Calu3 (cell line): ENCODE measurements around the gene FOXK1. TPM values are rescaled to one million over a fixed set of nuclear protein-coding genes. Genes with fewer than 3 reads are reported as not detected.

Source experiments
- BruUV-seq: library from RNA; stranded (reverse); fragments of 400-500 nt; replicated peaks from 2 replicates; lab custom pipeline; 2021; lab: Mats Ljungman, UMichigan
- CTCF ChIA-PET: fragments of 300-600 bp; sonication (Branson Sonifier 250); formaldehyde crosslinking; loops from one replicate; lab custom pipeline; 2022; ENCODE audit warnings: antibody characterized with exemption; lab: Charles Lee
- DNase-seq: peaks from one replicate; pipeline ENCODE4 v3.0.0; 2022
- H3K27ac Mint-ChIP-seq: one replicate; pipeline ENCODE4 v1.8.0; 2022; ENCODE audit warnings: mixed read lengths; ENCODE audit not compliant: unreplicated experiment
- H3K27me3 Mint-ChIP-seq: one replicate; pipeline ENCODE4 v1.8.0; 2022; ENCODE audit warnings: mixed read lengths; ENCODE audit not compliant: unreplicated experiment
- H3K36me3 Mint-ChIP-seq: one replicate; pipeline ENCODE4 v1.8.0; 2022; ENCODE audit warnings: mild to moderate bottlenecking, moderate library complexity, mixed read lengths; ENCODE audit not compliant: insufficient read depth, unreplicated experiment
- H3K4me1 Mint-ChIP-seq: one replicate; pipeline ENCODE4 v1.8.0; 2022; ENCODE audit warnings: mild to moderate bottlenecking, low read depth, mixed read lengths; ENCODE audit not compliant: unreplicated experiment
- H3K4me3 Mint-ChIP-seq: one replicate; pipeline ENCODE4 v1.8.0; 2022; ENCODE audit warnings: mild to moderate bottlenecking, low read depth, moderate library complexity, mixed read lengths; ENCODE audit not compliant: unreplicated experiment
- H3K9me3 Mint-ChIP-seq: one replicate; pipeline ENCODE4 v1.8.0; 2022; ENCODE audit warnings: low read depth, mixed read lengths; ENCODE audit not compliant: unreplicated experiment
- CTCF ChIP-seq: fragments of 200-600 bp; IDR thresholded peaks from one replicate; pipeline ENCODE4 v1.8.0; 2022; ENCODE audit warnings: antibody characterized with exemption; ENCODE audit not compliant: unreplicated experiment
- intact Hi-C: fragments of 100-400 bp; cut with micrococcal nuclease; formaldehyde crosslinking; loops from one replicate; pipeline ENCODE4 v1.10.0; 2022; ENCODE audit not compliant: unreplicated experiment
- total RNA-seq: library from RNA; stranded (reverse); gene quantifications from 2 replicates; pipeline ENCODE4 v1.2.3, GENCODE V29; 2022

FOXK1 gene
- total RNA-seq, 1 experiment from 2014 or later: 65.9 TPM

GRCh38 chr7:4703532-4703931 is 21.4 kb downstream of the FOXK1 start:
- no peaks in the 10 kb centered on the region for H3K27me3 Mint-ChIP-seq
- H3K9me3 Mint-ChIP-seq: no peaks in the 10 kb centered on the region
- CTCF ChIA-PET: interaction anchor here (0.6 kb wide), 1 partner anchor 17 kb away, joined by 4 read pairs; no protein-coding TSS in a partner anchor
- H3K4me3 Mint-ChIP-seq: no peak overlapping the region
- peaks cover 4% of the 10 kb centered on the region for H3K36me3 Mint-ChIP-seq
- DNase-seq: no peak
- intact Hi-C loops: no loop called here
- H3K27ac Mint-ChIP-seq: no peak overlapping the region
- no peak for TF ChIP-seq CTCF
- no TSS peak for BruUV-seq
- peaks cover 7% of the 10 kb centered on the region for H3K4me1 Mint-ChIP-seq

- Mint-ChIP-seq H3K4me3 (no peak overlapping the region), H3K4me1 (peaks cover 9% of the 10 kb centered on the region), H3K27me3 (no peaks in the 10 kb centered on the region), H3K27ac (no peak overlapping the region), H3K9me3 (no peaks in the 10 kb centered on the region), H3K36me3 (peaks cover 4% of the 10 kb centered on the region)
- no peak for DNase-seq
- CTCF ChIA-PET: no interaction called here
- TF ChIP-seq CTCF: no peak
- BruUV-seq: no TSS peak
- intact Hi-C loops: no loop called here
Measured at GRCh38 chr7:4706384-4707216, 24.5 kb downstream of the FOXK1 start.

GRCh38 chr7:4707217-4707741 is 25.2 kb downstream of the FOXK1 start:
- no TSS peak for BruUV-seq
- CTCF ChIA-PET: no interaction called here
- H3K27ac Mint-ChIP-seq: no peak overlapping the region
- no peaks in the 10 kb centered on the region for H3K9me3 Mint-ChIP-seq
- peaks cover 16% of the 10 kb centered on the region for H3K4me1 Mint-ChIP-seq
- peaks cover 4% of the 10 kb centered on the region for H3K36me3 Mint-ChIP-seq
- TF ChIP-seq CTCF: no peak
- H3K4me3 Mint-ChIP-seq: no peak overlapping the region
- DNase-seq: no peak
- H3K27me3 Mint-ChIP-seq: no peaks in the 10 kb centered on the region
- intact Hi-C loops: no loop called here

GRCh38 chr7:4707980-4708411 is 25.9 kb downstream of the FOXK1 start:
- H3K9me3 Mint-ChIP-seq: no peaks in the 10 kb centered on the region
- intact Hi-C loops: no loop called here
- CTCF ChIA-PET: no interaction called here
- no peak overlapping the region for H3K4me3 Mint-ChIP-seq
- H3K36me3 Mint-ChIP-seq: no peaks in the 10 kb centered on the region
- TF ChIP-seq CTCF: no peak
- no TSS peak for BruUV-seq
- peaks cover 20% of the 10 kb centered on the region for H3K4me1 Mint-ChIP-seq
- DNase-seq: no peak
- no peaks in the 10 kb centered on the region for H3K27me3 Mint-ChIP-seq
- no peak overlapping the region for H3K27ac Mint-ChIP-seq
